ENCODE results near the gene HYAL2.

The HYAL2 gene

DNA sequence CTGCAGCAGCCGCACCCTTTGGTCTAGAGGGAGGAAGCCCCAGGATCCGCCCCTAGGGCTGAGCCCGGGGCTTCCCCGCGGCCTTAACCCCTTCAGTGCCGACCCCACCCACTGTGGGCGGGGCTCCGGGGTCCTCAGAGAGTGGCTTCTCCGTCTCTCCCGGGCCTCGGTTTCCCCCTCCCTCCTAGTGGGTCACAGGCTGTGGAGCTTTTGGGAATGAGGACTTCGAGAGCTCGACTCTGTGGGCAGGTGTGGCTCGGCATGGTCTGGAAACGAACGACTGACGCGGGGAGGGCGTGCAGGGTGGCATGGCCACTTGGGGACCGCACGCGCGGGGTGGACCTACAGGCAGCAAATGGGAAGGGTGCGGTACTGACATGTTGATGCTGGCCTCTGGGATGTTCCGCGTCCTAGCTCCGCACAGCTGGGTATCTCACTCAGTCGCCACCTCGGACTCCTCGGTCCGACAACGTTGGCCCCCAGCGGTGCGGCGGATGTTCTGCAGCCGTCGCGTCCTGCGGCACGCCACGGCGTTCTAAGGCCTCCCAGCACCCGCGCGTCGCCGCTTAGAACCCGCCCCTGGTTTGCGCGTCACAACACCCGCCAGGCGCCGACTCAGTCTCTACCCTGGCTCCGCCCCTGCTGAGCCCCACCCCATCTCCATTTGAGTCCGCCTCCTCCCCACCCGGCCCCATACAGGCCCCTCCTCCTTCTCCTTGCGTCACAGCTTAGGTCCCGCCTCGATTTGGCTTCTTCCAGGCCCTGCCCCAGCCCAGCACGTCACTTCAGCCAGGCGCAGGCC lies 23.5 kb downstream of the HYAL2 start, which contains the start of the genes HYAL3 and NAA80 (continued):
- no peak for TF ChIP-seq PRDM1 (tag by site-specific recombination; IDR thresholded peaks at IDR 0.05)
- TF ChIP-seq ZNF2 (tag by site-specific recombination; IDR thresholded peaks at IDR 0.05) = peak; percentile 73; the same call in 1 of the 2 replicates
- no peak for TF ChIP-seq SCRT2 (tag by site-specific recombination; IDR thresholded peaks at IDR 0.05)
- TF ChIP-seq ZNF521 (tag by site-specific recombination; IDR thresholded peaks at IDR 0.05) = no peak
- TF ChIP-seq ZFP37 (tag by site-specific recombination; IDR thresholded peaks at IDR 0.05) = peak; percentile 67; the same call in 1 of the 2 replicates
- peak; percentile 71 for TF ChIP-seq ZBTB20 (tag by site-specific recombination; IDR thresholded peaks at IDR 0.05)
- peak; percentile 79 for TF ChIP-seq SP3 (tag by site-specific recombination; IDR thresholded peaks at IDR 0.05)
- no peak for TF ChIP-seq ZNF202 (tag by site-specific recombination; IDR thresholded peaks at IDR 0.05; ENCODE audit: borderline replicate concordance)
- no peak for TF ChIP-seq ZNF184 (tag by site-specific recombination; IDR thresholded peaks at IDR 0.05)
- no peak for TF ChIP-seq ZNF473 (tag by site-specific recombination; IDR thresholded peaks at IDR 0.05)
- peak; percentile 14; the same call in 1 of the 2 replicates for TF ChIP-seq ZBTB11 (tag by site-specific recombination; conservative IDR thresholded peaks at IDR 0.05; ENCODE audit: low read depth)
- no peak for TF ChIP-seq ZNF146 (tag by site-specific recombination; IDR thresholded peaks at IDR 0.05)
- TF ChIP-seq ZNF629 (tag by site-specific recombination; IDR thresholded peaks at IDR 0.05) = peak; percentile 90
- no peak for TF ChIP-seq ZNF654 (tag by site-specific recombination; IDR thresholded peaks at IDR 0.05; ENCODE audit: low read depth)
- no peak for TF ChIP-seq ZNF280D (tag by site-specific recombination; IDR thresholded peaks at IDR 0.05)
- TF ChIP-seq ZNF155 (tag by site-specific recombination; IDR thresholded peaks at IDR 0.05) = no peak
- no peak for TF ChIP-seq ZNF132 (tag by site-specific recombination; IDR thresholded peaks at IDR 0.05; ENCODE audit: borderline replicate concordance)
- no peak for TF ChIP-seq ZSCAN16 (tag by site-specific recombination; IDR thresholded peaks at IDR 0.05)
- no peak for TF ChIP-seq ZBTB7A (tag by site-specific recombination; IDR thresholded peaks at IDR 0.05; ENCODE audit: low read depth)
- no peak for TF ChIP-seq ZFP41 (tag by site-specific recombination; IDR thresholded peaks at IDR 0.05; ENCODE audit: borderline replicate concordance)
- TF ChIP-seq ZNF223 (tag by site-specific recombination; IDR thresholded peaks at IDR 0.05) = no peak
- TF ChIP-seq ZNF24 (tag by site-specific recombination; IDR thresholded peaks at IDR 0.05) = peak; percentile 85
- peak; percentile 30; the same call in 1 of the 2 replicates for TF ChIP-seq ZFP69B (tag by site-specific recombination; IDR thresholded peaks at IDR 0.05)
- no peak for TF ChIP-seq ZNF23 (tag by site-specific recombination; IDR thresholded peaks at IDR 0.05; ENCODE audit: borderline replicate concordance)
- TF ChIP-seq KLF7 (tag by site-specific recombination; IDR thresholded peaks at IDR 0.05; ENCODE audit: borderline replicate concordance) = peak; percentile 87
- no peak for TF ChIP-seq ZNF404 (tag by site-specific recombination; IDR thresholded peaks at IDR 0.05)
- TF ChIP-seq ZNF133 (tag by site-specific recombination; IDR thresholded peaks at IDR 0.05) = peak; percentile 60; the same call in 1 of the 2 replicates
- no peak for TF ChIP-seq ZSCAN18 (tag by site-specific recombination; IDR thresholded peaks at IDR 0.05)
- TF ChIP-seq ZNF350 (tag by site-specific recombination; IDR thresholded peaks at IDR 0.05) = no peak
- TF ChIP-seq ZNF843 (tag by site-specific recombination; IDR thresholded peaks at IDR 0.05) = no peak
- TF ChIP-seq ZNF555 (tag by site-specific recombination; conservative IDR thresholded peaks at IDR 0.05) = no peak
- TF ChIP-seq ZNF558 (tag by site-specific recombination; IDR thresholded peaks at IDR 0.05) = no peak
